Activated CD4-positive, alpha-beta T cell treated with anti-CD3 and anti-CD28 coated beads, Interleukin-2, amount 50 U/mL, for 4 hours (primary cell): ENCODE data around the gene RAB37.

Experiments
- DNase-seq, 2 experiments: peaks; one replicate each; pipeline ENCODE4 v3.0.0-alpha.2; 2020

RAB37 gene

GRCh38 chr17:74728702-74729075 is 8.4 kb upstream of the RAB37 start:
- DNase-seq = no peak

GRCh38 chr17:74729368-74729767 is 7.7 kb upstream of the RAB37 start:
- DNase-seq = no peak

- no peak for DNase-seq
These were observed 7.2 kb upstream of the RAB37 start for GRCh38 chr17:74729866-74730265.

- peak in 1 of 2 experiments; percentile 50 for DNase-seq
These were observed 6.3 kb upstream of the RAB37 start for GRCh38 chr17:74730491-74731346.

- DNase-seq = no peak
These were observed 5.8 kb upstream of the RAB37 start for GRCh38 chr17:74731347-74731605.

GRCh38 chr17:74732042-74732867 is 4.8 kb upstream of the RAB37 start:
- DNase-seq = no peak

GRCh38 chr17:74733365-74734122 is 3.5 kb upstream of the RAB37 start:
- no peak for DNase-seq

- DNase-seq = no peak
These were observed 2.8 kb upstream of the RAB37 start for GRCh38 chr17:74734256-74734655.

- peak in 1 of 2 experiments; percentile 41 for DNase-seq
These were observed 419 bp downstream of the RAB37 start for GRCh38 chr17:74737299-74738050.

- DNase-seq = peak; percentile 45 to 50
These were observed 1.3 kb downstream of the RAB37 start for GRCh38 chr17:74738051-74738996.

- no peak for DNase-seq
These were observed 2.3 kb downstream of the RAB37 start for GRCh38 chr17:74739227-74739831.

- DNase-seq = no peak
These were observed 3.1 kb downstream of the RAB37 start for GRCh38 chr17:74740173-74740572.

GRCh38 chr17:74740641-74741387 is 3.8 kb downstream of the RAB37 start:
- no peak for DNase-seq

- DNase-seq = no peak
These were observed 5.1 kb downstream of the RAB37 start for GRCh38 chr17:74742153-74742515.

GRCh38 chr17:74742978-74743545 is 6.0 kb downstream of the RAB37 start:
- DNase-seq = no peak

- DNase-seq = no peak
These were observed 6.7 kb downstream of the RAB37 start for GRCh38 chr17:74743755-74744154.

- DNase-seq = no peak
These were observed 7.3 kb downstream of the RAB37 start for GRCh38 chr17:74744349-74744713.

GRCh38 chr17:74744714-74745547 is 7.9 kb downstream of the RAB37 start:
- peak; percentile 75 to 78 for DNase-seq

GRCh38 chr17:74745548-74746177 is 8.6 kb downstream of the RAB37 start:
- no peak for DNase-seq
